OCI-LY7 (cell line): ENCODE measurements around the gene MEF2C. TPM values are rescaled to one million over a fixed set of nuclear protein-coding genes. Genes with fewer than 3 reads are reported as not detected.

Source experiments
- BruUV-seq: library from RNA; stranded (reverse); fragments of 400-500 nt; replicated peaks from 2 replicates; lab custom pipeline; 2021; lab: Mats Ljungman, UMichigan
- CTCF ChIA-PET: fragments of 300-600 bp; sonication (Branson Sonifier 250); formaldehyde crosslinking; loops from one replicate; lab custom pipeline; 2022; ENCODE audit warnings: antibody characterized with exemption; ENCODE audit not compliant: unreplicated experiment; lab: Charles Lee
- POLR2A ChIA-PET: fragments of 300-600 bp; sonication (Branson Sonifier 250); formaldehyde crosslinking; loops from one replicate; lab custom pipeline; 2022; ENCODE audit warnings: antibody characterized with exemption; lab: Charles Lee
- DNase-seq: peaks from one replicate; pipeline ENCODE4 v3.0.0-alpha.2; 2015; ENCODE audit warnings: low spot score
- H2AFZ ChIP-seq: fragments of 200-600 bp; sonication (generic), shearing (Covaris generic); 2 replicates; pipeline ENCODE4 v1.6.1; 2014; ENCODE audit warnings: mild to moderate bottlenecking, antibody characterized with exemption, low read length, moderate library complexity
- H3K27ac ChIP-seq: fragments of 200-600 bp; sonication (generic); 2 replicates; pipeline ENCODE4 v1.5.1; 2014; ENCODE audit warnings: mixed run types, low read depth, mild to moderate bottlenecking, moderate library complexity, low read length, inconsistent platforms; ENCODE audit not compliant: poor library complexity, severe bottlenecking
- H3K36me3 ChIP-seq: fragments of 200-600 bp; sonication (generic); 2 replicates; pipeline ENCODE4 v1.6.1; 2014; ENCODE audit warnings: mild to moderate bottlenecking, antibody characterized with exemption, low read length, moderate library complexity, mixed read lengths; ENCODE audit not compliant: insufficient read depth
- H3K4me1 ChIP-seq: fragments of 200-600 bp; sonication (generic); 2 replicates; pipeline ENCODE4 v1.5.1; 2014; ENCODE audit warnings: mild to moderate bottlenecking, low read length; ENCODE audit not compliant: insufficient read depth, poor library complexity, severe bottlenecking
- H3K4me2 ChIP-seq: fragments of 200-600 bp; sonication (generic); 2 replicates; pipeline ENCODE4 v1.6.1; 2014; ENCODE audit warnings: mild to moderate bottlenecking, low read length
- H3K4me3 ChIP-seq: fragments of 200-600 bp; sonication (generic); 2 replicates; pipeline ENCODE4 v1.5.1; 2014; ENCODE audit warnings: mild to moderate bottlenecking, low read depth, low read length; ENCODE audit not compliant: poor library complexity, severe bottlenecking
- H3K79me2 ChIP-seq: fragments of 200-600 bp; sonication (generic); 2 replicates; pipeline ENCODE4 v1.6.1; 2016; ENCODE audit warnings: low read depth, mild to moderate bottlenecking, low read length, moderate library complexity, mixed read lengths; ENCODE audit not compliant: insufficient read depth
- H3K9me2 ChIP-seq: fragments of 200-600 bp; sonication (generic); 2 replicates; pipeline ENCODE4 v1.6.1; 2016; ENCODE audit warnings: mild to moderate bottlenecking, low read length, mixed read lengths; ENCODE audit not compliant: insufficient read depth
- H3K9me3 ChIP-seq: fragments of 200-600 bp; sonication (generic); 2 replicates; pipeline ENCODE4 v1.6.1; 2014; ENCODE audit warnings: mild to moderate bottlenecking, mixed run types, low read length, mixed read lengths
- H4K20me1 ChIP-seq: fragments of 200-600 bp; sonication (generic); 2 replicates; pipeline ENCODE4 v1.6.1; 2014; ENCODE audit warnings: mild to moderate bottlenecking, antibody characterized with exemption, low read length, moderate library complexity, mixed read lengths; ENCODE audit not compliant: insufficient read depth
- EZH2phosphoT487 ChIP-seq: fragments of 200-600 bp; sonication (generic); IDR thresholded peaks from 2 replicates; pipeline ENCODE4 v1.6.1; 2018; ENCODE audit warnings: low read depth, borderline replicate concordance, mild to moderate bottlenecking, mixed run types, antibody characterized with exemption, low read length, moderate library complexity, mixed read lengths
- intact Hi-C: fragments of 100-400 bp; cut with micrococcal nuclease; formaldehyde crosslinking; loops from one replicate; pipeline ENCODE4 v1.10.0; 2022; ENCODE audit not compliant: unreplicated experiment
- total RNA-seq, 2 experiments: library from RNA; depleted of rRNA in 1 of 2; stranded (reverse); fragments of >200 nt in 1 of 2; shearing (Covaris generic) in 1 of 2; gene quantifications; 2 replicates each; pipeline ENCODE4 v1.2.3, GENCODE V29; 2014 to 2022
- TF ChIP-seq, protein P1 (sequence below): fragments of 200-600 bp; sonication (generic); conservative IDR thresholded peaks from 2 replicates; pipeline ENCODE4 v1.5.1; 2014; ENCODE audit warnings: mild to moderate bottlenecking, antibody characterized with exemption, low read length, moderate library complexity, mixed read lengths

Gene MEF2C
- total RNA-seq, 2 experiments from 2014 or later, result 5.5 to 57.6 TPM

DNA sequence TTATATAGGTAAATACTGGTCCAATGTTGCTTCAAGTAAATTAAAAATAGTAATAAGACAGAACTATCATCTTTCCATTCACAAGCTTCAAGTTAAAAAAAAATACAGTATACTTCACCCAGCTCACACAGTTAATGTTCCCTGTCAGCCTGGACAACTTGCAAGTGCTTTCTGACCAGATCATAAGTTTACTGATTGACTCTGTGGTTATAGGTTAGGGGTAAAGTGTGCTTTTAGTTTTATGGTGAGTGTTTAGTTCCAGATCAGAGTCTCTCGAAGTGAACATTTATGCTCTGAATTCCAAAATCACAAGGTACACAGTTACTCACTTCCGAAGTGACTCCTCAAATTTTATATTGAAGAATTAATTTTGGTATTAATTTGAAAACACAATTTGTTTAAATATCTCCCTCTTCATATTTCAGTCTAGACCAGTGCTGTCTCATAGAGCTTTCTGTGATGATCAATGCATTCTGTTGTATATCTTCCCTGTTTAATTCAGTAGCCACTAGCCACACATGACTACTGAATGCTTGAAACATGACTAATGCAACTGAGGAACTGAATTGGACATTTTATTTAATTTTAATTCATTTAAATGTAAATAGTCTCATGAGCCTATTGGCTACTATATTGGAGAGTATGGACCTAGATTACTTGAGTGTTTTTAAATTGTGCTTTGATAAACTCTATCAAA, 90.7 kb downstream of the MEF2C start:
- H2AFZ ChIP-seq, result no peak overlapping the region
- DNase-seq, result no peak
- no peaks in the 10 kb centered on the region for H3K79me2 ChIP-seq
- intact Hi-C loops, result no loop called here
- no peaks in the 10 kb centered on the region for H3K4me1 ChIP-seq
- POLR2A ChIA-PET, result no interaction called here
- H3K9me3 ChIP-seq, result no peaks in the 10 kb centered on the region
- H3K4me3 ChIP-seq, result no peak overlapping the region
- H4K20me1 ChIP-seq, result no peaks in the 10 kb centered on the region
- H3K36me3 ChIP-seq, result no peaks in the 10 kb centered on the region
- H3K4me2 ChIP-seq, result no peak overlapping the region
- CTCF ChIA-PET, result no interaction called here
- H3K27ac ChIP-seq, result no peak overlapping the region
- TF ChIP-seq EZH2phosphoT487, result no peak
- TF ChIP-seq, protein P1, sequence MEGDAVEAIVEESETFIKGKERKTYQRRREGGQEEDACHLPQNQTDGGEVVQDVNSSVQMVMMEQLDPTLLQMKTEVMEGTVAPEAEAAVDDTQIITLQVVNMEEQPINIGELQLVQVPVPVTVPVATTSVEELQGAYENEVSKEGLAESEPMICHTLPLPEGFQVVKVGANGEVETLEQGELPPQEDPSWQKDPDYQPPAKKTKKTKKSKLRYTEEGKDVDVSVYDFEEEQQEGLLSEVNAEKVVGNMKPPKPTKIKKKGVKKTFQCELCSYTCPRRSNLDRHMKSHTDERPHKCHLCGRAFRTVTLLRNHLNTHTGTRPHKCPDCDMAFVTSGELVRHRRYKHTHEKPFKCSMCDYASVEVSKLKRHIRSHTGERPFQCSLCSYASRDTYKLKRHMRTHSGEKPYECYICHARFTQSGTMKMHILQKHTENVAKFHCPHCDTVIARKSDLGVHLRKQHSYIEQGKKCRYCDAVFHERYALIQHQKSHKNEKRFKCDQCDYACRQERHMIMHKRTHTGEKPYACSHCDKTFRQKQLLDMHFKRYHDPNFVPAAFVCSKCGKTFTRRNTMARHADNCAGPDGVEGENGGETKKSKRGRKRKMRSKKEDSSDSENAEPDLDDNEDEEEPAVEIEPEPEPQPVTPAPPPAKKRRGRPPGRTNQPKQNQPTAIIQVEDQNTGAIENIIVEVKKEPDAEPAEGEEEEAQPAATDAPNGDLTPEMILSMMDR, result no peak
- BruUV-seq, result no TSS peak
- H3K9me2 ChIP-seq, result no peaks in the 10 kb centered on the region

DNA sequence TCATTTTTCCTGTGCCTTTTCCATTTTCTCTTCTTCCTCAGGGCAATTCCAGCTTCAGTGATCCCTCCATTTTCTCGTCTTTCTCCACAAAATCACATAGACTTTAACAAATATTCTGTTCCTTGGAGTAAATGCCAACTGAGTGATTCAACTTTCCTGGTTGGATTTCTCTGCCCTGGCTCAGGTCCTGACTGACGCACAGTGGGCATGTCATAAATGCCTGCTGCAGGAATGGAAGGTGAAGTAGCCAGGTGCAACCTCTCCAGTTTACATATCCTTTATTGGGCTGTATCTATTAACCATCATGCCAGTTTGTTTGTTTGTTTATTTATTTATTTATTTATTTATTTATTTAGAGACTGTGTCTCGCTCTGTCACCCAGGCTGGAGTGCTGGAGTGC, 95.1 kb downstream of the MEF2C start:
- H3K9me3 ChIP-seq, result no peaks in the 10 kb centered on the region
- intact Hi-C loops, result no loop called here
- ChIA-PET POLR2A (interaction anchor here (0.7 to 1.0 kb wide), 2 partner anchors 8 to 37 kb away, joined by 3 read pairs; no protein-coding TSS in a partner anchor), CTCF (no interaction called here)
- H3K4me3 ChIP-seq, result no peak overlapping the region
- no peaks in the 10 kb centered on the region for H3K79me2 ChIP-seq
- H3K27ac ChIP-seq, result no peak overlapping the region
- no peaks in the 10 kb centered on the region for H4K20me1 ChIP-seq
- H3K4me1 ChIP-seq, result no peaks in the 10 kb centered on the region
- no peak for DNase-seq
- no peaks in the 10 kb centered on the region for H3K9me2 ChIP-seq
- H2AFZ ChIP-seq, result no peak overlapping the region
- H3K4me2 ChIP-seq, result no peak overlapping the region
- no TSS peak for BruUV-seq
- H3K36me3 ChIP-seq, result no peaks in the 10 kb centered on the region
- TF ChIP-seq, protein P1, result no peak
- no peak for TF ChIP-seq EZH2phosphoT487

DNA sequence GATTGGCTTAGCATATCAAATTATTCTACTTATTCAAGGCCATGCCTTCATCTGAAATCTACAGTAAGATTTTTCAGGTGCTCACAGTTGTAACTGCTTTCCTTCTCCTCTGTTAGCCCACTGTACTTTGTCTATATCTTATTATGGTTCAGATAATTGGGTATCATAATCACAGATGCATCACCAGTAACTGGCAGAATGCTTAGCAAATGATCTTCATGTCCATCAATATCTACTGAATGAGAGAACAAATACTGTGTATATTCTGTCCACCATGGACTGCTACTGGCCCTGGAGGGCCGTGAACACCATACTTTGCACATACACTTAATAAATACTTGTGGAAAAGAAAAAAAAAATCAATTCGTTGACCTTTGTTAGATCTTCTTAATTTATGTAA, 96.2 kb downstream of the MEF2C start:
- no TSS peak for BruUV-seq
- no peaks in the 10 kb centered on the region for H3K36me3 ChIP-seq
- no peaks in the 10 kb centered on the region for H3K9me2 ChIP-seq
- ChIA-PET POLR2A (interaction anchor here (1.0 to 1.2 kb wide), 2 partner anchors 9 to 52 kb away, joined by 3 read pairs; no protein-coding TSS in a partner anchor), CTCF (no interaction called here)
- no peak for TF ChIP-seq EZH2phosphoT487
- TF ChIP-seq, protein P1, result no peak
- no peak overlapping the region for H3K4me3 ChIP-seq
- H3K4me2 ChIP-seq, result no peak overlapping the region
- no peaks in the 10 kb centered on the region for H3K79me2 ChIP-seq
- no peak overlapping the region for H3K27ac ChIP-seq
- DNase-seq, result no peak
- intact Hi-C loops, result no loop called here
- no peaks in the 10 kb centered on the region for H4K20me1 ChIP-seq
- H2AFZ ChIP-seq, result no peak overlapping the region
- H3K4me1 ChIP-seq, result no peaks in the 10 kb centered on the region
- no peaks in the 10 kb centered on the region for H3K9me3 ChIP-seq
